ENCODE results near the gene PC. TPM values are rescaled to one million over a fixed set of nuclear protein-coding genes. Genes with fewer than 3 reads are reported as not detected.

The PC gene
- total and polyA plus RNA-seq, 2 experiments from 2014 or later, result 18.3 to 21.7 TPM

DNA sequence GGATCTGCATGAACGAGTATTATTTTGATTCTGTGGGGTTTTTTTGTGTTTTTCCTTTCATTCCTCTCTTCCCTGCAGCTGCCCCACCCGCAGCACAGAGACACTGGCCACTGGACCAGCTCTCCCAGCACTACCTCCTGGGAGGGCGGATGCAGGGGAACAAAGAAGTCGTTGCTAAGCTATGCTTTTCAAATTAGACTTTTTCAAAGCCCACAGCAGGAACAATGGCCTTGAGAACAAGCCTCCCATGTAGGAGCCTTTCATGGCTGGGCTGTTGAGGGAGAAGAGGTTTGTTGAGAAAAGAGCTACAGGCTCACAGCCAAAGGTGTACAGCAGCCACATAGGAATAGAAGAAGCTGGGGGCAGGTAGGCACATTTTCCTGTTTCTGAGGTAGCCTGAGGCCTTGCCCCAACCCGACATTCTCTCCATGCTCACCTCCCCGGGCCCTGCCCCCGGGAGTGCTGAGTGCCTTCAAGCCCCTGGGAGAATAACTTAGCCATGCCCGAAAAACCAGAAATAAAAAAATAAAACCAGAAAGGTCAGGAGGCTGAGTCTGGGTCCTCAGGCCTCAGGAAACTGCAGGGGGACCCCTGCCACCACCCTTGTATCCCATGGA lies 44.2 kb upstream of the PC start:
- Mint-ChIP-seq H3K4me3 (peak overlapping the region; percentile 30), H3K27me3 (ENCODE audit: insufficient read depth, low read depth, poor library complexity) (peaks cover 19% of the 10 kb centered on the region)

More for the DNA sequence above, 44.2 kb upstream of the PC start:
- H2AFZ ChIP-seq, result peak overlapping the region; percentile 75
- H3K79me2 ChIP-seq (replicated peaks; ENCODE audit: insufficient read depth), result no peaks in the 10 kb centered on the region
- H3K27ac ChIP-seq (ENCODE audit: low read depth), result peak overlapping the region; percentile 67
- Mint-ChIP-seq H3K4me1 (peaks cover 29% of the 10 kb centered on the region), H3K36me3 (ENCODE audit: low read depth) (no peaks in the 10 kb centered on the region), H3K9me3 (no peaks in the 10 kb centered on the region), H3K27ac (peak overlapping the region; percentile 94)
- TF ChIP-seq ZNF331 (CRISPR knock-in tag; IDR thresholded peaks at IDR 0.05; ENCODE audit: low read depth) (no peak), NANOG (IDR thresholded peaks at IDR 0.05; ENCODE audit: borderline replicate concordance) (peak; percentile 42; the same call in 1 of the 2 replicates)
- TF ChIP-seq, protein P1, sequence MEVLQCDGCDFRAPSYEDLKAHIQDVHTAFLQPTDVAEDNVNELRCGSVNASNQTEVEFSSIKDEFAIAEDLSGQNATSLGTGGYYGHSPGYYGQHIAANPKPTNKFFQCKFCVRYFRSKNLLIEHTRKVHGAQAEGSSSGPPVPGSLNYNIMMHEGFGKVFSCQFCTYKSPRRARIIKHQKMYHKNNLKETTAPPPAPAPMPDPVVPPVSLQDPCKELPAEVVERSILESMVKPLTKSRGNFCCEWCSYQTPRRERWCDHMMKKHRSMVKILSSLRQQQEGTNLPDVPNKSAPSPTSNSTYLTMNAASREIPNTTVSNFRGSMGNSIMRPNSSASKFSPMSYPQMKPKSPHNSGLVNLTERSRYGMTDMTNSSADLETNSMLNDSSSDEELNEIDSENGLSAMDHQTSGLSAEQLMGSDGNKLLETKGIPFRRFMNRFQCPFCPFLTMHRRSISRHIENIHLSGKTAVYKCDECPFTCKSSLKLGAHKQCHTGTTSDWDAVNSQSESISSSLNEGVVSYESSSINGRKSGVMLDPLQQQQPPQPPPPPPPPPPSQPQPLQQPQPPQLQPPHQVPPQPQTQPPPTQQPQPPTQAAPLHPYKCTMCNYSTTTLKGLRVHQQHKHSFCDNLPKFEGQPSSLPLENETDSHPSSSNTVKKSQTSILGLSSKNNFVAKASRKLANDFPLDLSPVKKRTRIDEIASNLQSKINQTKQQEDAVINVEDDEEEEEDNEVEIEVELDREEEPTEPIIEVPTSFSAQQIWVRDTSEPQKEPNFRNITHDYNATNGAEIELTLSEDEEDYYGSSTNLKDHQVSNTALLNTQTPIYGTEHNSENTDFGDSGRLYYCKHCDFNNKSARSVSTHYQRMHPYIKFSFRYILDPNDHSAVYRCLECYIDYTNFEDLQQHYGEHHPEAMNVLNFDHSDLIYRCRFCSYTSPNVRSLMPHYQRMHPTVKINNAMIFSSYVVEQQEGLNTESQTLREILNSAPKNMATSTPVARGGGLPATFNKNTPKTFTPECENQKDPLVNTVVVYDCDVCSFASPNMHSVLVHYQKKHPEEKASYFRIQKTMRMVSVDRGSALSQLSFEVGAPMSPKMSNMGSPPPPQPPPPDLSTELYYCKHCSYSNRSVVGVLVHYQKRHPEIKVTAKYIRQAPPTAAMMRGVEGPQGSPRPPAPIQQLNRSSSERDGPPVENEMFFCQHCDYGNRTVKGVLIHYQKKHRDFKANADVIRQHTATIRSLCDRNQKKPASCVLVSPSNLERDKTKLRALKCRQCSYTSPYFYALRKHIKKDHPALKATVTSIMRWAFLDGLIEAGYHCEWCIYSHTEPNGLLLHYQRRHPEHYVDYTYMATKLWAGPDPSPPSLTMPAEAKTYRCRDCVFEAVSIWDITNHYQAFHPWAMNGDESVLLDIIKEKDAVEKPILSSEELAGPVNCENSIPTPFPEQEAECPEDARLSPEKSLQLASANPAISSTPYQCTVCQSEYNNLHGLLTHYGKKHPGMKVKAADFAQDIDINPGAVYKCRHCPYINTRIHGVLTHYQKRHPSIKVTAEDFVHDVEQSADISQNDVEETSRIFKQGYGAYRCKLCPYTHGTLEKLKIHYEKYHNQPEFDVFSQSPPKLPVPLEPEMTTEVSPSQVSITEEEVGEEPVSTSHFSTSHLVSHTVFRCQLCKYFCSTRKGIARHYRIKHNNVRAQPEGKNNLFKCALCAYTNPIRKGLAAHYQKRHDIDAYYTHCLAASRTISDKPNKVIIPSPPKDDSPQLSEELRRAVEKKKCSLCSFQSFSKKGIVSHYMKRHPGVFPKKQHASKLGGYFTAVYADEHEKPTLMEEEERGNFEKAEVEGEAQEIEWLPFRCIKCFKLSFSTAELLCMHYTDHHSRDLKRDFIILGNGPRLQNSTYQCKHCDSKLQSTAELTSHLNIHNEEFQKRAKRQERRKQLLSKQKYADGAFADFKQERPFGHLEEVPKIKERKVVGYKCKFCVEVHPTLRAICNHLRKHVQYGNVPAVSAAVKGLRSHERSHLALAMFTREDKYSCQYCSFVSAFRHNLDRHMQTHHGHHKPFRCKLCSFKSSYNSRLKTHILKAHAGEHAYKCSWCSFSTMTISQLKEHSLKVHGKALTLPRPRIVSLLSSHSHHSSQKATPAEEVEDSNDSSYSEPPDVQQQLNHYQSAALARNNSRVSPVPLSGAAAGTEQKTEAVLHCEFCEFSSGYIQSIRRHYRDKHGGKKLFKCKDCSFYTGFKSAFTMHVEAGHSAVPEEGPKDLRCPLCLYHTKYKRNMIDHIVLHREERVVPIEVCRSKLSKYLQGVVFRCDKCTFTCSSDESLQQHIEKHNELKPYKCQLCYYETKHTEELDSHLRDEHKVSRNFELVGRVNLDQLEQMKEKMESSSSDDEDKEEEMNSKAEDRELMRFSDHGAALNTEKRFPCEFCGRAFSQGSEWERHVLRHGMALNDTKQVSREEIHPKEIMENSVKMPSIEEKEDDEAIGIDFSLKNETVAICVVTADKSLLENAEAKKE (CRISPR knock-in tag; IDR thresholded peaks at IDR 0.05), result peak; percentile 73
- peaks cover 25% of the 10 kb centered on the region for H3K4me1 ChIP-seq (ENCODE audit: insufficient read depth)
- no peaks in the 10 kb centered on the region for H3K9me2 ChIP-seq (ENCODE audit: insufficient read depth)
- peak overlapping the region; percentile 22; the same call in 1 of the 2 replicates for H3K4me3 ChIP-seq
- DNase-seq (ENCODE audit: low spot score), result peak; percentile 79
- H3K27me3 ChIP-seq (ENCODE audit: insufficient read depth), result no peaks in the 10 kb centered on the region
- peak; percentile 88 for ATAC-seq
- no peaks in the 10 kb centered on the region for H4K20me1 ChIP-seq (replicated peaks; ENCODE audit: insufficient read depth)
- peak overlapping the region; percentile 63 for H3K4me2 ChIP-seq
- H3K36me3 ChIP-seq (ENCODE audit: insufficient read depth), result no peaks in the 10 kb centered on the region
- H3F3A ChIP-seq (replicated peaks; ENCODE audit: low read depth), result peaks cover 6% of the 10 kb centered on the region; the same call in 1 of the 2 replicates
